HuH-7.5 (cell line): ENCODE data around the gene FOXK1.

Experiments
- DNase-seq: peaks from one replicate; pipeline ENCODE4 v3.0.0; 2011; ENCODE audit warnings: low spot score

Gene FOXK1

DNA sequence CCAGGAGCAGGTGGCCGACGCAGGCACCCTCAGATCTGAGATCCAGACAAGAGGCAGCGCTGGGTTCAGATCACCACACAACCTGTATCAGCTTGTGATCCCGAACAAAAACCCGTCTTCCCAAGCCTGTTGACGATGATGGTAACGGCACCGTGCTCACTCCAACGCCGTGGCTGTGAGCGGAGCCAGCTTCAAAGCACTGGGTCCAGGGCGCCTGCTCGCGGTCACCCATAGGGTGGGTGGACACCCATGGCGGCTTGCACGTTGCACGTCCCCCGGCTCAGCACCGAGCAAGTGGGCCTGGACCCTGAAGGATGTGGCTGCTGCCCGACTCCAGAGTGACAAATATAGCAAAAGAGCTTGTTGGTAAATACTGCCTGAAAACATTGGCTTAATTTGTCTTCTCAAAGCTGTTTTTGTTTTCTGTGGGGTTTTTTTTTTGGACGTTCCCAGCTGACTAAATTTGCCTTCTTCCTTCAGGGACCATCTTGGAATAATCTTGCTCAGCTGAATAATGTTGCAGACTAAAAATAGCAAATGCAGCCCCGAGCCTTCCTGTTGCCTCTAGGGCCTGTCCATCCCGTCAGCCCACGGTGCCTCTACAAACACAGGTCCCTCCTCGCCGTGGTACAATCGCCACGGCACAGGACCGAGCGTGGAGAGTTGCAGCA, 41.0 kb downstream of the FOXK1 start:
- DNase-seq, result no peak

DNA sequence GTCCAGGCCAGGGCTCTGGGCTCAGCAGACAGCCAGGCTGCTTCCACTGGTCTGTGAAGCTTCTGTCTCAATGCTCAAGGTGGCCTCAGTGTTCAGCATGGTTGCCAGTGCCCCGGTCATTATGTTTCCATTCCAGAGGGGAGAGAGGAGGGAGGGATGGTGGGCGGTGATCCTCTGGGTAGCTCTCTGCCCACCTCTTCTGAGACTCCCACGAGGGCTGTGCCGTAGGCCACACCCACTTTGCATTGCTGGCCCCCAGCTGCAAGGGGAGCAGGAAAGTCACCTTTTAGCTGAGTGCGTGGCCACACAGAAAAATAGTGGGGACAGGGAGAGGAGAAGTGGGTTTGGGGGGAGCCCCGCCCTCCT, 42.5 kb downstream of the FOXK1 start:
- peak; percentile 76 for DNase-seq

DNA sequence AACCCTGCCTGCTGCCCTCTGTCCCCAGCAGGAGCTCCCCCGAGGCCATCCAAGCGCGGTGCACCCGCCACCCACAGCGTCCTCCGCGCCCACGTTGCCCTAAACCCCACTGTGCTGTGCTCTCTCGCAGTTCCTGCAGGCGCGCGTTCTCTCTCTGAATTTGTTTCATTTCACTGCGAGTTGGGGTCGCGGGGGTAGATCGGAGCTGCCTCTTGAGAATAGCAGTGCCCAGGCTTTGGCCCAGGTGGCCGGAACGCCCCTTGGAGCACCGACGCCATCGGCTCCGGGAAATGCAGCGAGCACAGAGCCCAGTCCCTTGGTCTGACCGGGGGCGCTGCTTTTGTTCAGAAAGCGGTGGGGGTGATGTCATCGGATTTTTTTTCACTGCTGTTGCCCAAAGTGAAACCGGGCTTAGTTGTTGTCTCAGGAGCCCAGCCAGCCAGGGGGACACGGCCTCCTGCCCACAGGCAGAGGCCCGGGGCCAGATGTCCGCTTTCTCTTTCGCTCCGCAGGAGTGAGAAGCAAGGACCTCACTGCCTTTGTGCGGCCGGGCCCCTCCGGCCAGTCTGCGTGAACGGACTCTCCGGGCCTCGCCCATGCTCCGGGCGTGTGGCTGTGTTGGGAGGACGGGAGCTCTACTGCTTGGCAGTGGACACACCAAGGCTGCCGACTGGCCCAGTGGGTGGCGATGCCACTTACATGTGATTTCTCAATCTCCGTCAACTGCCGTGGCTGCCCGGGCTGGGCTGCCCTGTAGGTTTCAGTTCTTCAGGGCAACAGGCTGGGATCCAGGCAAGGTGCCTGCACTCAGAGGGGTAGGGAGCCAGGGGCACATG, 43.1 kb downstream of the FOXK1 start:
- DNase-seq, result peak; percentile 75

DNA sequence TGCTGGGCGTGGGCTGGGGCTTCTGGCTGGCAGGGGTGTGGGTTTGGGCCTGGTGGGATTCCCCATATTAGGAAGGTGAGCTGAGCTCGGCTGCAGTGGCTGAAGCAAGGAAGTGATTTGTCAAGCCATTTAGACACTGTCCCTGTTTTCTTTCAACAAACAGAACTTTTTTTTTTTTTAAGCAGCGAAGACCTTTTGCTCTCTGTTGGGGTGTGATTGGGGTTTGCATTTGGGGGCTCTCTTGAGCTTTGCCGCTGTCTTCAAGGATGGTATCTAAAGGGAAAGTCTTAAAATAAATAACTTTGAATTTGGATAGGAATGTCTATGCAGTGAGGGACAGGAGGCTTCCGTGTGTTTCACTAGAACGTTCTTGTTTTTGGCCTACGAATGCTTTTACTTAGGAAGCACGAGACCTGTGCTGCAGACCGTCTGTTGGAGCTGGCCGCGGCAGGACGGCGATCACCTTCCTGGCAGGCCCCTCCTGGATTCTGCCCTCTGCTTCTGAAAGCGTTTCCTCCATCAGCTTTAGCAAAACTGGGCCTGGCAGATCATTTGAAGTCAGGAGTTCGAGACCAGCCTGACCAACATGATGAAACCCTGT, 43.9 kb downstream of the FOXK1 start:
- no peak for DNase-seq

DNA sequence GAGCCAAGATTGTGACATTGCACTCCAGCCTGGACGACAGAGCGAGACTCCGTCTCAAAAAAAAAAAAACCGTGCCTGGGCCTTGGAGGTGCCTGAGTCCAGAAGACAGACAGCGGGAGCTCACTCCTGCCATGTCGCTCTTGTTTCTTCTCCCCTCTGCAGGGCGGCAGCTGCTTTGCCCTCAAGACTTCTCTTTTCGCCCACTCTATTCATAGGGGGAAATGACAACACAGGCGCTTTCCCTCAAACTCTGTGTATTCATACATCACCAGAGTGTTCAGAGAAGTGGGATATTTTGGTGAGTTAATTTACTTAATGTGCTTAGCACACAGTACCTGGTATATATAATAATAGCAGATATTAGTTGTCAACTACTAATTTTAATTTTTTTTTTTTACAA, 44.5 kb downstream of the FOXK1 start:
- DNase-seq, result no peak

DNA sequence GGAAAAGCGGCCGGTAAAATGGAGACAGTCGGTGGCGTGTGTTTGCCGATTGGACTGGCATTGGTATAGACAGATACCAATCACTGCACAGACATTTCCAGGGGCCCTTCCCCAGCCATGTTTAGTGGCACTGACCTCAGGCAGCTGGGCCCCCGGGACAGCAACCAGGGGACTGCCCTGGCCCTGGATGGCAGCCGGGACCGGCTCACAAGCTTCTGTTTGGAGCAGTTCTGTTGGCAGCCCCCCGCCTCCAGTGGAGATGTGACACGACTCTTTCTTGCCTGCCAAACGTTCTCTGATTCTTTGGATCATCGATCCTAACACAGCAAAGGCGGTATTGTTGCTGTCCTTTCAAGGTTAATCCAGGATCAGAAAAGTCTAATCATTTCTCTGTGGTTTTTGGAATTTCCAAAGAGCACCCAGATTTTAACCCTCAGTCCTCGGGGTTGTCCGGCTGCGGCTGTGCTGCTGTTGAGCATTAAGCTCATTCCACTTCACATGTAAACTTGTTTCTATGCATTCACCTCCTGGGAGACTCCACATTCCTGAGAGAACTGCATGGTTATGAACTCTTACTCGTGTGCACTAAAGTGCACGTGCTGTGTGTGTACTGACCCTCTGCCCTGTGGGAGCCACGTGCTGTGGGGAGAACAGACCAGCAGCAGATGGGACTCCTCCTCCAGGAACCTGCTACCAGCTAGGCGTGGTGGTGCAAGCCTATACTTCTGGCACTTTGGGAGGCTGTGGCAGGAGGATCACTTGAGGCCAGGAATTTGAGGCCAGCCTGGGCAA, 46.0 kb downstream of the FOXK1 start:
- DNase-seq, result no peak

DNA sequence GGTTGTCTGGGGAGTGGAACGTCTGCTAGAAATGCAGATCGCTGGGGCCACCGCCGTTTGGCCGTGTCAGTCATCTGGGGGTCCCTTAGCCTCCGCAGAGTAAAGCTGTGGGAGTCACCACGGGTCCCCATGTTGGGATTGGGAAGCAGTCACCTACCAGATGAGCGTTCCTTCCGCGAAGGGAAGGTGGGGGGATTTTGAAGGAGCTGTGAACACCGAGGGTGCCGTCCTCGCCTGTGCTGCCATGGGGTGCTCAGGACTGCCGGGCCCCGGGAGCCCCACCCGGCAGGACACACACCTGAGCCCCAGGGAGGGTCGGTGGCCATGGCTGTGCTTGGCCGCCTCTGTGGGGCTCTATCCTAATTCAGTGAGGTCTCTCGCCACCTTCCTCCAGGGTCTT, 47.2 kb downstream of the FOXK1 start:
- no peak for DNase-seq

DNA sequence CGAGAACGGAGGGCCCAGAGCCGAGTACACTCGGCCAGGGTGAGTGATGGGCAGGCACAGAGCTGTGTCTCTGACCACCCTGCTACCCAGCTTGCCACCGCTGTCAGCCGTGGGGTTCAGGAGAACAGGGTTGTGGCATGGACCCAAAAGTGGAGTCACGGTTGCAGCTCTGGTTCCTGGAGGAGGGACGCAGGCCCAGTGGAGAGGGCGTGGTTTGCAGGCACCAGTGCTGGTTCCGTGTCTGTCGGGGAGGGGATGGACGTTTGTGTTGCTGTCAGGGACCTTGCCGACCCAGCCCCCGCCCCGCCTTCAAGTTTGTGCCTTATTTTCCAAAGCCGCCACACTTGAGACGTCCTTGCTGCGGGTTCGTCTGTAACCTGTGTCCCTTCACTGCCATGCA, 48.2 kb downstream of the FOXK1 start:
- no peak for DNase-seq

DNA sequence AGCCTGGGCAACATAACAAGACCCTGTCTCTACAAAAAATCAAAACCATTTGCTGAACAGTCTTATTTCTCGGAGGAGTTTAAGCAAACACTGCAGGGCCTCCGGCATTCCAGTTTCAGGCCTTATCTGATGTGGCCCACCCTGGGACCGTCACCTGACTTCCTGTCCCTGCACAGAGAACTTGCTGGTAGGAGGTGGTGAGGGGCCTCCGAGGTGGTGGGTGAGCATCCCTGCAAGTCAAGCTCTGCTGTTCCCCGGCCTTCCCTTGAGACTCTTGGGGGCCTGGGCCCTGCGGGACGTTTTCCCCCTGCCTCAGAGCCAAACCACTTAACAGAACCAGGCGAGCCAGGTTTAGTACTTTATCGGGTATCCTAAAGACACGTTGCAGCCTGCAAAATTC, 48.9 kb downstream of the FOXK1 start:
- DNase-seq, result no peak

DNA sequence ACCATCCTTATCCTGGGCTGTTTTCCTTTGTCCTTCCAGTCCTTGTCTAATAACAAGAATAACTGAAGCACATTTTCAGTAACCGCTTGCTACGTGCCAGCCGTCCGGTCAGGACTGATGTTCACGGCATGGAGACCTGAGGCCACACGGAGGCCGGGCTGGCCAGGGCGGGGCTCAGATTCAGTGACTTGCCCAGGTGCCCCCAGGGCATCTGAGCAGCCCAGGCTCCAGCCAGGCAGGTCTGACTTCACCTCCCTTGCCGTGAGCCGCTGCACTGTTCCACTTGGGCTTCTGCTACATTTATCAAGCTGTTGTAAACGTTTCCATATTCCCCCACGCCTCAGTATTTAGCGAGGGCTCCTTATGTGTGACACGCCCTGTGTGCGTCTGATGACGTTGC, 49.7 kb downstream of the FOXK1 start:
- DNase-seq, result no peak

DNA sequence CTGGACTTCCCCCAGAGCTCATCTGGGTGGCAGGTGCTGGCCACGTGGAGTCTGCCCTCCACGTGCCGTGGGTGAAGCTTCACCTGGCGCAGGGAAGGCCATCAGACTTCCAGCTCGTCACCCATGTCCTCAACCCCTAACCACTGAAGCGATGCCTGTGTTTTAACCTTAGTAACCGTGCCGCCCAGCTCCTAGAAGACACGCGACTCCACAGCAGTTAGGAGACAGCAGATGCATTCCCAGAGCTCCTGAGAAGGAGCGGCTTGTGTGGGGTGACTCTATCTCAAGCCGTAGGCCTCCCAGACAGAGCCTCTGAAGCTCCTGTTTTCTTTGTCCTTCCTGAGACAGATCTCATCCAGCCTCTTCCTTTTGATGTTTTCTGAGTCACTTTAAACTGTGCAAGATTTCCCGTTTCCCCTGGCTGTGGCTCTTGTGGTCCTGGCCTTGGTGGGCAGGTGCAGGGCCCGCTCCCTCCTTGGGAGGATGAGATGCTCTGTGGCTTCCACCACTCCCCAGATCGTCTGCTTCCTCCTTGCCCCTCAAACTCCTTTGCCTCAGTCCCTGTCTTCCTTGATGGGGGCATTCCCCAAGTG, 51.9 kb downstream of the FOXK1 start:
- no peak for DNase-seq

DNA sequence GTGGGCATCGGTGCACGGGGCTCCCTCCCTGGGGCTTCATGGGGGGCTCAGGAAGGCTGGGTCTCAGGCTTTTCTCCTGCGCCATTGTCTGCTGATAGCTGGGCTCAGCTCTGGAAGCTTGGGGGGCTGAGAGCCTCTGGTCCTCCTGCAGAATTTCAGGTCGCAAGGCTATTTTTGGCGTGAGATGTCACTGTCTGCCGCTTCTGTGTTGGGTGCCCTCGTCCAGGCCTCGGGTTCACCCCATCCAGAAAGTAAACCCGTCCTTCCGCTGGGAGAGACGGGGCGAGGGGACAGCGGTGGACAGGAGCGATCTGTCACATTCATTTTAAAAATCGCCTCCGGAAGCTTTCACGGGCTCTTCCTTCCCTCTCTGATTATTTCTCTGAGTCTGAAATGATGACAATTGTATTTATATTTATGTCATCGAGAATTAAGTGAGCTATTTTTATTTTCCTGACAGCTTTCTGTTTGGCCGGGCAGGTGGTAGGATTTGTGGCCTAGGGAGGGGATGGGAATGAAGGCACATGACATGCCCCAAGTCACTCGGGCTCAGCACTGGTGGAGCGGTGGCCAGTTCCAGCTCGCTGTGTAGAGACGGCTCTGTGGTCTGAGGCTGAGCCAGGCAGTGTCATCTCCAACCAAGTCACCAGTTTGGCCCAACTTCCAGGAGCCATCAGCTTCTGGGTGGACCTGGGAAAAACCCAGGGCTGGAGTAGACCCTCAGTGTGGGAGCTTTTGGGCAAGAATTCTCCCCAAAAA, 52.7 kb downstream of the FOXK1 start:
- DNase-seq, result no peak

DNA sequence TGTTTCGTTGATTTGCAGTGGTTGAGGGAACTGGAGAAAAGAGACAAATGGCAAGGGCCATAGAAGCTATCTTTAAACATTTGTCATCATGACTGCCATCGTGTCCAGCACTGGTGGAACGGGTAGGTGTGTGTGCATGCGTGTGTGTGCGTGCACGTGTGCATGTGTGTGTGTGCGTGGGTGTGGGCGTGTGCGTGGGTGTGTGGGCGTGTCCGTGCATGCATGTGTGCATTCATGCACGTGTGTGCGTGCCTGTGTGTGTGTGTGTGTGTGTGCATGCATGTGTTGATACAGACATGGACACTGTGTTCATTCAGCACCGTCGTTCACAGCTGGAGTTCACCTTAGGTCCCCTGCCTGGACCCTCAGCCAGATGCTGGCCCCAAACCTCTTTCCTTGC, 55.2 kb downstream of the FOXK1 start:
- DNase-seq, result no peak

DNA sequence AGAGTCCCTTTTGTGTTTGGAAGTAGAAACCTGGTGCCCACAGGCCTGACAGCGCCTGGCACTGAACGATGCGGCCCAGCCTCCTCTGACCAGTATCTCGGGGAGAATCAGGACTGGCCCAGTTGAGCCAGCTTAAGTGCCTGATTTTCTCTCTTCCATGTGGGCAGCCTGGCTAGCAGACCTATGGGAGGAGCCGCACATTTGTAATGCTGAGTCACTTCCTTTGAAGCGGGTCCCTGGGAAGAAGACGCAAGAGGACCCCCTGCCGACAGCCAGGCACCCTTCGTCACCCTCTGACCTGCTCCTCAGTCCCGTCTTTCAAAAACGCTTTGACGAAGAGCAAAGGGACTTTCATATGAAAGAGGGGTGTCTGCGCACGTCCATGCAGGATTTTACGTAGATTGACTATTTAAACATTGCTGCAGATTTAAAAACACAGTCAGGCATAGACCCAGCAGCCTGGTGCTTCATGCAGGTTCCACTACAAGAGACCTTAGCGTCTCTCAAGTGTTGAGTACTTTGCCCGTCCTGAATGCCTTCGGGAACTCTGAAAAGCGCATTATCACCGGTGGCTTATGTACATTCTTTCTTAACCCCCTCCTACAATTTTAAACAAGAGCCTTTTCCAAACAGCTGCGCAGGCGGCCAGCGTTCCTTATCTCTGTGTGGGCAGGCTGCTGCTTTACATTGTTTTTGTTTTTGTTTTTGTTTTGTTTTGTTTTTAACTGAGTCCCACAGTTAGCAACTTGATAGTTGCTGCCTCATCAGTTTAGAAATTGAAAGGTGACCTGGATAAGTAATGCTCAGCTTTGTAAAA, 56.8 kb downstream of the FOXK1 start:
- DNase-seq, result peak; percentile 86

DNA sequence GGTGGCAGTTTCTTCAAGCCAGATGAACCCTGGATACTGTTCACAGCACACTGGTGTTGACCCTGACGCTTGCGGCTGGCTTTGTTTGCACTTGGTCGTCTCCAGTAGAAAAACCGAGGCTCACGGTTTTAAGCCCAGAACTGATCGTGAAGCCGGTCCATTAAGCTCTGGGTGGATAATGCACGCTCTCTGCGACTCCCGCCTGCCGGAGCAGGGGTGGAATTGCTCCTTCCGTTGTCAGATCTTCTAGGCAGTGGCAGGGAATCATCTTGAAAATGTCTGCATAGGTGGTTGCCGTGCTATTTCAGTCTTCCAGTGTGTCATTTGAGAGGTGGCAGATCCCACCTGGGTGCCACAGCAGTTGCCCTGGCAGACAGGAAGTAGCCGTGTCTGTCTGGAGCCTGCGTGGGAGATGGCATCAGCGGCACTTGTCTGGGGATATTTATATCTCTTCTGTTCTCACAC, 57.5 kb downstream of the FOXK1 start:
- peak; percentile 69 for DNase-seq

DNA sequence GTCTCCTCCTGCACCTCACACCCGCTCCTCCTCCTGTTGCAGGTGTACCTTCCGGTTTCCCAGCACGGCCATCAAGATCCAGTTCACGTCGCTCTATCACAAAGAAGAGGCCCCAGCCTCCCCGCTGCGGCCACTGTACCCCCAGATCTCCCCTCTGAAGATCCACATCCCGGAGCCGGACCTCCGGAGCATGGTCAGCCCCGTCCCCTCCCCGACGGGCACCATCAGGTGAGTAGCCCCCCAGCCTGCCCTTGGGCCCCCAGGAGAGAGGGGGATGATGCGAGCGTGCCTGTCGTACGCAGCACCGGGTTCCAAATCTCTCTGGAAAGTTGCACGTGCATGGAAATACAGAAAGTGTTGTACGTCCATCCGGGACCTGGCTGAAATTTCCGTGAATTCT, 58.7 kb downstream of the FOXK1 start:
- DNase-seq, result no peak

DNA sequence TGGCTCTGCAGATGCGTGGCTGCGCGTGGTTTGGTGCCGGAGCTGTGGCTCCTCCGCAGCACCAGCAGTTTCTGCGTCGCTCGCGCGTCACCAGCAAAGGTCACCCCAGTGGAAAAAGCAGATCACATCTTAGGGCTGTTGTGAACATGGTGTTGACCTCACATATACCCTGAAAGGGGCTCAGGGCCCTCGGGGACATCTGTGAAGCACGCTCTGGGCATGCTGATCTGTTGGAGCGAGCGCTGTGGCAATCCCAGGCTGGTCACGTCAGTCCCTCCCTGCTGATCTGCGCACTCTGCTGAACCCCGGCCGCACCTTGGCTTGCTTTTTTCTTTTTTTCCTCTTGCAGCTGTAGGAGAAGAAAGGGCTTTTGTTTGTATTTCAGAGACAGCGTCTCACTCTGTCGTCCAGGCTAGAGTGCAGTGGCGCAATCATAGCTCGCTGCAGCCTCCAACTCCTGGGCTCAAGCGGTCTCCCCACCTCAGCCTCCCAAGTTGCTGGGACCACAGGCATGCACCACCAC, 60.0 kb downstream of the FOXK1 start:
- no peak for DNase-seq

DNA sequence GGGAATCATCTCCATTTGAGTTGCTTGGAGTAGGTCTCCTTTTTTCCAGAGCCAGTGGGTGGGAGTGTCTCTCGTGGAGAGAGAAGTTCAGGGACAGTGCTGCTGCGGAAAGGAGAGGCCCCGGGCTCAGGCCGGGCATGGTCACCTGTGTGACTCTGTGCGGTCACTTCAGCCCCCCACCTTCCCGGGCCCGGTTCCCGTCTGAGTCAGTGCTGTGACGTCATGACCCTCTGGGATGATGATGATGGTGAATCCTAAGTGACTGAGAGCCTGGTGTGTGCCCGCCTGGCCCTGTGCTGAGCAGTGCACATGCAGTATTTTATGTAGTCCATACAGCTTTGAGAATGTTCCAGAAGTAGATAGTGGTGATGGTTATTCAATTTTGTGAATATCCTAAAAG, 60.8 kb downstream of the FOXK1 start:
- no peak for DNase-seq

DNA sequence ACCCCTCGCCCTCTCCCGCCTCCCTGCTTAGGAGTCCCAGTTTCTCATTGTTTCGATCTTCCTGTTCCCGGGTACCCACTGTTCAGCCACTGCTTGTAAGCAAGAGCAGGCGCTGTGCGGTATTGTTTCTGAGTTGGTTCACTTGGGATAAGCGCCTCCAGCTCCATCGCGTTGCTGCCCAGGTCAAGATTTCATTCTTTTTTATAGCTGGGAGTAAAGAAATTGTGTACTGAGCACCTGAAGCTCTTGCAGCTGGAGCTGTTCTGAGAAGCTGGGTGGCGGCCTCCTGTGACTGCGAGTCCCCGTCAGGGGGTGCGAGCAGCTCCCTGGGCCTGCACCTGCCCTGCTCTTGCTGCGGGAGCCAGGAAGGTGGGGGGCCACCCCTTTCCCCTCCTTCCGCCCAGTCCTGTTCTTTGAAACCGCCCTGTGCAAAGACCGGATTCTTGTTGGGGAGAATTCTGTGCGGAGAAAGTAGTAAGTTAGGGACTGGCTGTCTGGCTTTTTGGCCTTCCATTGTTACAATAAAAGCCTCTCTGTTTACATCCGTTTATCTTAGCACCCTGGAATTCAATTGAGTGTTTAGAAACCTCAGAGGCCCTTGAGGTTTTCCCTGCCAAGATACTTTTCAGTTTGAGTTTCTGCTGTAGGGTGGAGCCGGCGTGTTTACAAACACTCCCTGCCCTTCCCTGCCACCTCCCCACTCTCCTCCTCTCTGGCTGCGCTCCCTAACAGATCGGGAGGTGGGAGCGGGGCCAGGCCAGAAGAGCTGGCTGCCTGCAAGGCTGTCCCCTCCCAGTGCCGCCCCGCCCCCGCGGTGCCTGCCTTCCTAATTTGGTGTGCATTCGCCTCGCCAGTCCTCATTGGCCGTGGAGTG, 62.5 kb downstream of the FOXK1 start:
- DNase-seq, result peak; percentile 96
